Amygdala (tissue), 56 donors: ENCODE data around the gene SLN.
A peak's percentile ranks its signal among the peaks of the same experiment; 100 is the strongest.

Source experiments
- DNase-seq, 56 donors: peaks; one replicate each; lab custom pipeline; 2025; lab: John Stamatoyannopoulos, UW

Gene SLN

GRCh38 chr11:107688322-107688918 lies 23.4 kb downstream of the SLN start:
- no peak for DNase-seq

DNA sequence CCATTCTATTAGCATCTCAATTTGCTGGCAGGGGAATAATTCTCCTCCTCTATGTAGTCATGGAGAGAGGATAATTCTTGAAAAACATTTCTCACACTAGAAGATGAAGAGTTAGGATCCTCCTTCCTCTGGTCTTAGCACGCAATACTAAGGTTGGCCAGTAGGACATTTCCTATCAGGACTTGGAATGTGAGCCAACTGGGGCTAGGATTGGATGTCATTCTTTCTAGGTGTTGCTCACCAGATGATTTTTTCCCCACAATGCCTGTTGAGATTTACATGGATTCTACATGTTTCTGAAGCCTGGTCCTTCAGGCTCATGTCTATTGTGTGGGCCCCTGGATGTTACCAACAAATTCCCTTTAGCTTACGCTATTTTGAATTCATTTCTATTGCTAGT lies 28.0 kb downstream of the SLN start:
- DNase-seq, result no peak

DNA sequence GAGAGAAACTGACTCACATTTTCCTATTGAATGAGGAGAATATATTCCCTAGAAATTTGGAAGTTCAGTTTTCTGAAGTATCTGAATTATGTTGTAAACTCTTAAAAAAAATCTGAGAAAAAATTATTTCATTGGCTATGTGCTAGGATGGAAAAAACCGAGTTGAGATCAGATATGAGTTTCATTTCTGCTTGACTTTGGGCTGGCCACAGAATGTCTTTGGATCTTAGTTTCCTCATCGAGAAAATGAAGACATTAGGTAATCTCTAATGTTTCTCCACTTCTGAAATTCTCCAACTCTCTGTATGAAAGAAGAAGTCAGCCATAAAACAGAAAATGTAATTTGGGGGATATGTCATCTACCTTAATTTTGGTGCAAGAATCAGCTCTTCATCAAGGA lies 28.8 kb downstream of the SLN start:
- no peak for DNase-seq

DNA sequence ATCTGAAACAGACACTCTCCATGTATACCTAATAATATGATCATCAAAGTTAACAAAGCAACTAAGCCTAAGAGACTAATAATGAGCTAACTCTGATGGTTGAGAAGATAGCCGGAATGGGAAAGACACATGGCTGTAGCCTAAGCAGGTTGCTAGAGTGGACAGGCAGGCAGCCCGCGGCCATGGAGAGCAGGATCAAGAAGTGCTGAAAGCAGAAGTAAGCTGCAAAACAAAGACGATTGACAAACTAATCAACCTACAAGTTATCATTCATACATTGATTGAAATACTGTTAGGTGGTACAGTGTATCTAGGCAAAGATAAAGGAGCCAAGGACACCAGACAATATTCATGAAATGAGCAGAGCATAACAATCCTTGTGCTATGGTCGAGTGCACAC lies 29.3 kb downstream of the SLN start:
- DNase-seq, result no peak

DNA sequence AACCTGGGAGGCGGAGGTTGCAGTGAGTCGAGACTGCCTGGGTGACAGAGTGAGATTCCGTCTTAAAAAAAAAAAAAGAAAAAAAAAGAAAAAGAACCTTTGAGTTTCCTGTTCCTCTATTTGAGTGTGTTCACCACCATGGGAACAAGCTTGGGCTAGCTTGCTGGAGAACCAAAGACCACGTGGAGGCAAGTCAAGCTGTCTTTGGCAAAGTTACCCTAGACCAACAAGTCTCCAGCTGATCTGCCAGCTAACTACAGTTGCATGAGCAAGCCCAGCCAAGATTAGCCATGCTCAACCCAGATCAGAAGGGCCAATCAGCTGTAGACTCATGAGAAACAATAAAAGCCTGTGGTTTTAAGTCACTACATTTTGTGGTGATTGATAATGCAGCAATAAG lies 29.7 kb downstream of the SLN start:
- DNase-seq, result no peak

GRCh38 chr11:107679255-107680024 lies 32.4 kb downstream of the SLN start:
- DNase-seq, result no peak

DNA sequence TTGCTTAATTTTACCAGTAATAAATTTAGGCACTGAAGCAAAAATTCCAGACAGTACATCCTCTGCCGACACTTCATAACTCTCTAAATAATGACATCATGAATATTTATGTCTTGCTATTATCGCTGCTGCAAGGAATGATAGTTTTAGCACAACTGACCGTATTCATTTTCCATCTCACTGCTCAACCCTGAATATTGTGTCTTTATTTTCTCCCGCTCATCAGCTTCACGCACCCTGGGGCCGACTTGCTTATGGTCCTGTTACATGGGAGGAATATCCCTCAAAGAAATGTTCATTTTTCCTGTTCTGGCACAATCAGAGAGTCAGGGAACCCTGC lies 33.3 kb downstream of the SLN start:
- no peak for DNase-seq

GRCh38 chr11:107677924-107678631 lies 33.8 kb downstream of the SLN start:
- peak in 4 of 56 donors; percentile 1 to 10 (median 6) for DNase-seq

DNA sequence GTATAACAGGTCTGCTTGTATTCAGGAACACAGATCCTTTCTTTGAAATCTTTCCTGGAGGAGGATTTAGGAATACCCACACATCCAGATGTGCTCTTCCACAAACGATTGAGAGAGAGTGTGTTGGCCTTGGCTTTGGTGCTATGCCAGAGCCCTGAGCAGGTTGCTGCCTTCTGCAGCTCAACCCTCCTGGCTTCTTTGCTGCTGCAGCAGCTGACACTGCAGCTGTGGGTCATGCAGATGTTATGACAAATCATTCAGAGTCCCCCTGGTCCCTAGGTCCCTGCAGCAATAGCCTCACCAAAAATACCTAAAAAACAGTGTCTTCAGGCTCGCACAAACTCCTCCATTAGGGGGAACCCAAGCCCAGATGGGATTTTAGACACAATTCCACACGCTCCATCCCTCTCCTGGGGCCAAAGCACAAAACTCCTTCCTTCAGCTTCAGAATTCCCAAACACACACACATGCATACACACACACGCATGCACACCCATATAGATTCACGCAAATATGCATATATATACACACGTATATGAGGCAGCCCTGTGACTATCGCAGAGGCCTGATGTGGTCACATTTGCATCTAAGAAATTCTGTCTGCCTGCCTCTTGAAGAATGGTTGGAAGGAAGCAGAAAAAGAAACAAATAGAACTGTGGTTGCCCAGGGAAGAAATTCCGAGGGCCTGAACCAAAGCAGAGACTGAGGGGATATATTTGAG lies 35.4 kb downstream of the SLN start:
- DNase-seq, result no peak

DNA sequence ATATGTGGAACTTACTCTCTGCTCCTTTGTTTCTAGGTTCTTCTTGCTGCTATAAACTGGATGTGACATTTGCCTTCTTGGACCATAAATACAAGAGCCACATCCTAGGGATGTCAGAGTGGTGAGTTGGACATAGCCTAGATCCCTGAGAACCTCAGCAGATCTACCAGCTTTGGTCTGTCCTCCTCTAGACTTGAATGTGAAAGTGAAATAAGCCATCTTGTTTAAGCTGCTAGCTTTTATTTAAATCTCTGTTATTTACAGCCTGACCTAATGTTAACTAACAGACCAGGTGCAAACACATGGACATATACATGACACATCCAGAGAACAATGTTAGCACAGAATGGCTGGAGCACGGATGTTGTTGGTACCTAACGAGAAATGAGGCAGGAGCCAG lies 36.0 kb downstream of the SLN start:
- no peak for DNase-seq

- DNase-seq, result no peak
These were observed 41.8 kb downstream of the SLN start for GRCh38 chr11:107669893-107670601.

DNA sequence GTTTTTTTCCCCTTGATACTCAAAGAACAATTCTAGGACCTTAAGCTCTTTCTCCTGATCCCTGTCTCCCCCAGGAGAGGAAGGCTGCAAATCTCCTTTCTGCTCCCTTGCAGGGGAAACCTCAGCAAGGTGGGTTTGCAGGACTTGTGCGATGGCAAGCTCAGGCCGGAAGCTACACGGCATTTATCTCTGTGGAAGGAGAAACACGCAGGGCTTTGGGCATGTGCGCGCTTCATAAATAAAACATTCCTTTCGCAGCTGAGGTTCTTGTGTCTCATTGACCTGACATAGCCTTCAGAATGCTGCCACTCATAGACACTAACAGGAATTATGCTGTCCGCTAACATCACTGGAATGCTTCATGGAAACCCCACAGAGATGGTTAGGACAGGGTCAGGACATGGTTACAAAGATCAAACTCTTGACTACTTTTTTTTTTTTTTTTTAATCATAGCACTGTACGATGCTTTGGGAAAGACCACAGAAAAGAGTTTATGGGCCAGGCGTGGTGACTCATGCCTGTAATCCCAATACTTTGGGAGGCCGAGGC lies 42.6 kb downstream of the SLN start:
- no peak for DNase-seq

DNA sequence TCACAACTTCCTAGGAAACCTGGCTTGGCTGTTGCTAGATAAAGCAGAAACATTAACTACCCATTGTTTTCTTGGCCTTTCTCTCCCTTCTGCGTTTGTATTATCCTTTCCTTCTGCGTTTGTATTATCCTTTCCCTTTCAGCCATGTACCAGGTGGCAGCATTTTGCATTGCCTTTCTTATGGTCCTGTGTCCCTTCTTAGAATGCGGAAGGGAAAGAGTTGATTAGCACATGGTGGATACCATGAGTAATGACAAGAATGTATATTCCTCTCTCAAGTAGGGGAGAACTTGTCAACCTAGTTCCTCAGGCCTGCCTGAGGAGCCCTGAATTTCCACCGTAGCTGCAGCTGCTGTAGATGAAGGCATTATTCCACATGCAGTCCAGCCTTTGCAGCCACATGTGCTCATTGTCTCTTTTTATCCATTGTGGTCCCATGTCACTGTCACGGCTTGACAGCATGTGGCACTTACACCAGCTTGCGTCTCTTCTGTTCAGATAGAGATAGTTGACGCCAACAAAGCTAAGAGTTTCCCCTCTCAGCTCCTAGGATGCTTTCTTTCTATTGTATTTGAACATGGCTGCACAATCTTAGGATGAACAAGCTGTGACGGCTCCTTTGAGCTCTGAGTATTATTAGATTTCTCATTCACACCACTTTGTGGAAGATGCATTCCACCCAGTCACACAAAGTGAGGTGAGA lies 44.8 kb downstream of the SLN start:
- no peak for DNase-seq

DNA sequence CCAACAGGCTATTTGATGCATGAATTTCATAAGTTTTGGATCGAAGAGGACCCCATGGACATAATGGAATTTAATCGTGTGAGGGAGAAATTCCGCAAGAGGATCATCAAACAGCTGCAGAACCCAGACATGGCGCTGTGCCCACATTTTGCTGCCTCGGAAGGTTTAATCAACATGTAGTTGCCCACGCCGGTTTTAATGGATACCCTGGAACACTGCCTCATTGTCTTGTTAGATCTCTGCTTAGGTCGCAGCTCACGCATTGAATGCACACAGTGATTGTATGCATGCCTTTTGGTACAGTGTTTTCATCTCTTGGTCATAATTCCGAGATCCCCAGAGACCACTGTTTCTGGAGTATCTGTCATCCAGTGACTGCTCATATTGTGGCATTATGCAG lies 46.8 kb downstream of the SLN start:
- DNase-seq, result peak in 5 of 56 donors; percentile 1 to 16 (median 12)

DNA sequence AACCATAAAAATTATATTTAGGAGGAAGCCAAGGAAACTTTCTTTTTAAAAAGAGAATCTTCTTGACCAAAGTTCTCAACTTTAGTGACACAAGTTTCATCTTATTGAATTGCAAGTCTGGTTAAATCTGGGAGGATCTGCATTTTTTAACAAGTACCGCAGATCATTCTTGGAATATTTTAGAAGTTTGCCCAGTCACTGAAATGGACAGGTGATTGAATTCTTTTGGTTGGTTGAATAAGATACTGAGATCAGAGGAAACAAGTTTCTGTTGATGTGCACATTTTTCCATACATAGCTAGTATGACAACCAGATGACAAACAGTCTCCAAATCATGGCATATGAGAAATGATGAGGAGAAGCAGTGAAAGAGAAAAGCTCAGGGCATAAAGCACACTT lies 50.2 kb downstream of the SLN start:
- DNase-seq, result no peak

DNA sequence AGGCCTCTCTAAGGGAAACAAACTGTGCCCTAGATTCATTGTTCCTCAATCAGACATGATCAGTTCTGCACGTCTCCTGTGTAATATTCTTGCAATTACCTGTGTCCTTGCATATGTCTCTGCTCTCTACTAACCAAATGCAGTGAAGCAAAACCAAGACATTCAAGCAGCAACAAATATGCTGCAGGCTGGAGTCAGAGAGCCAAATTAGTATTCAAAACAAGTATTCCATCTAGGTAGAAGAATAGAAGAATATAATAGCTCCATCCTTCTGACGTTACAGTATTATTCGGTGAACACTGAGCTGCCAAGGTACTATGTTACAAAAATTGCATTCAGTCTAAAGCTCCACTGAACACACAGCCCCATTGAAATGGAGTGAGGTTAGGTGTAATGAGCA lies 51.8 kb downstream of the SLN start:
- no peak for DNase-seq

DNA sequence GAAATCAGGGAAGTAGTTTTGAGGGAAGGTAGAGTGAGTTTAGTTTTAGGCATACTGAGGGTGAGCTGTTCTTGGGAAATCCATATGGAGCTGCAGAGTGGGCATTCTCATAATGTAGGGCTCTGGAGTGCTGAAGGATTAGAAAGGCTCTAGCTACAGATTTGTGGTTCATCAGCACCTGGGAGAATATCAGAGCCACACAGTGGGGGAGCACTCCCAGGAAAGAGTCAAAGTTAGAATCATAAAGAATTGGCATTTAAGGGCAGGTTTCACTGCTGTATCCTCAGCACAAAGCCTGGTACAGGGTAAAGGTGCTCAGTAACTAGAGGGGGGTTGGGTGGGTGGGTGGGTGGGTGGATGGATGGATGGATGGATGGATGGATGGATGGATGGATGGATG lies 52.5 kb downstream of the SLN start:
- DNase-seq, result no peak
